HG02938 (cell line): Measurements from ENCODE around the gene EIF5.
A peak's percentile ranks its signal among the peaks of the same experiment; 100 is the strongest.

Source experiments
- ATAC-seq: cut with Tn5 transposase; IDR thresholded peaks from one replicate; pipeline ENCODE4 v1.9.1; 2021; ENCODE audit warnings: mild to moderate bottlenecking, moderate library complexity; ENCODE audit not compliant: unreplicated experiment

The EIF5 gene

DNA sequence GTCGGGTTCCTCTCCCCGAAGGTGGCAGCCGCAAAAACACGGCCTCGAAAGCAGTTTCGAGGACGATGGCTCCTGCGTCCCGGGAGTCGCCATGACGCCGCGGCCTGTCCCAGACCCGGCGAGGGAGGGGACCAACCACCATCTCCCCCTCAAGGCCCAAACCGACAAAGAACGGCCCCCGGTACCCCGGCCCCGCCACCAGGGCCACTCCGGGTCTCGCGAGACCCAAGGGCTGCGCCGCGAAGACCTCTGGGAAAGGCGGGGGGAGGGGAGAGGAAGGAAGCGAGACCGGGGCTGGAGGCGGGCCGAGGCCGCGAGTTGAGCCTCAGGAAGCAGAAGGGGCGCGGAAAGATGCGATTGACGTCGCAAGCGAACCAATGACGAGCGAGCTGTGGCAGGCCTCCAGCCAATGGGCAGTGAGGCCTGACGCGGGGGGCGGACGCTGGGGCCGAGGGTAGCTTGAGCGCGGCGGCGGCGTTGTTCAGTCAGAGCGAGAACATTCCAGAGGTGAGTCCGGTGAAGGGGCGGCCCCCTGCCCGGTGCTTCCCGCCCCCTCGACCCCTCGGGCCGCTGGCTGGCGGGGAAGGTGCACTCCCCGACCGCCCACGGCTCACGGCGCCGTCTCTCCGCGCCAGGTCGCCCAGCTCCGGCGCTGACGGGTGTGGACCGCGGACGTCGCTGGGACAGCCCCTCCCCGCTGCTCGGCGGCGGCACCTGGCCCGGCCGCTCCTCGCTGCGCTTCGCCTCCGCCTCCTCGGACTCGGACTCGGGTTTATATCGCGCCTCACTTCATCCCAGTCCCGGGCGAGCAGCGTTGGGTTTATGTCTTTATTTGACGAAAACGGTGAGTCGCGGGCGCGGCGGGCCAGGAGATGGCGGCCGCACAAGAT, at the start of gene EIF5:
EIF5 (plus strand) TSS at position 484 of the 890 bp plus-strand sequence. CDS start 1,624 bp downstream, outside the sequence.
- peak; percentile 90 for ATAC-seq

DNA sequence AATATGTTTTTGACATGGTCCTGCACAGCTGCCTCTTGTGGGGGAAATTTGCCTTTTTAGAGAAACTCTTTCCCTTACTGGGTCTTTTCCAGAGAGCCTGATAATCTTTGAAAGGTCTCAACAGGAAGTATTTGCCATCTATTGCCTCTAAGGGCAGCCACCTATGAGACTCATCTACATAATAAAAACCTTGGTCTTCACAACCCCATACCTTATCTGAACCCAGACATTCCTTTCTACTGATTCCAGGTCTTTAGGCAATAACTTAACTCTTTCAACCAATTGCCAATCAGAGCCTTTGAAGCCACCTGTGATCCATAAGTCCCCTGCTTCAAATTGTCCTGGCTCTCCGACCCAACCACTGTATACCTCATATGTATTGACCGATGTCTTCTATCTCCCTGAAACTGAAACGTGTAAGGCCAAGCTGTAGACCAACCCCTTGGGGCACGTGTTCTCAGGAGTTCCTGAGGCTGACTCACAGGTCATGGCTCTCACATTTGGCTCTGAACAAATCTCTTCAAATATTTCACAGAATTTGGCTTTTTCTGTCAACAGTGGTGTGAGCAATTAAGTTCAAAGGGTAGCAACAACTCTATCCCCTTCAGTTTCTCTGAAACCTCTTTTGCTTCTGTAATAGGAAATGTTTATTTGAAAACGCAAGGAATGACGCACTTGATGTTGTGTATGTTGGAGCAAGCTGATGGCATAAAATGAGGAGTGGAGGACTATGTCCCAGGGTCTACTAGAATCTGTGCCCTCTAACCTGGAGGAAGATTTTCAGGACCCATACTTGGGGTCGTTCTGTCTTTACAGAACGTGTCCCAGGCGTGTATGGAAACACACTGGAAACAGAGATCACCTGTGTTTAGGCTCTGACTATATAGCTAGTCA, 49.2 kb upstream of the EIF5 start:
- no peak for ATAC-seq

DNA sequence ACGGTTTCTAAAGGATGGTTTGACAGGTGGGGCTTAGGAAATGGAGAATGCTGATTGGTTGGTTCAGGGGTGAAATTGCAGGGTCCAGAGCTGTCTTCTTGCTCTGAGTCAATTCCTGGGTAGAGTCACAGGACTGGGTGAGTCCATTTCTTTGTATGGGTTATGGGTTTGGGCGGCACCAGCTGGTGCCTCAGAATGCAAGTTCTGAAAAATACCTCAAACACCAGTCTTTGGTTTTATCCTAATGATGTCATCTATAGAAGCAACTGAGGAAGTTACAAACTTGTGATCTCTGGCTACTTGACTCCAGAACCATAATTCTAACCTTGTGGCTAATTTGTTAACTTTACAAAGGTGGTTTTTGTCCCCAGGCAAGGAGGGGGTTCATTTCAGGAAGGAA, 47.6 kb upstream of the EIF5 start:
- no peak for ATAC-seq

DNA sequence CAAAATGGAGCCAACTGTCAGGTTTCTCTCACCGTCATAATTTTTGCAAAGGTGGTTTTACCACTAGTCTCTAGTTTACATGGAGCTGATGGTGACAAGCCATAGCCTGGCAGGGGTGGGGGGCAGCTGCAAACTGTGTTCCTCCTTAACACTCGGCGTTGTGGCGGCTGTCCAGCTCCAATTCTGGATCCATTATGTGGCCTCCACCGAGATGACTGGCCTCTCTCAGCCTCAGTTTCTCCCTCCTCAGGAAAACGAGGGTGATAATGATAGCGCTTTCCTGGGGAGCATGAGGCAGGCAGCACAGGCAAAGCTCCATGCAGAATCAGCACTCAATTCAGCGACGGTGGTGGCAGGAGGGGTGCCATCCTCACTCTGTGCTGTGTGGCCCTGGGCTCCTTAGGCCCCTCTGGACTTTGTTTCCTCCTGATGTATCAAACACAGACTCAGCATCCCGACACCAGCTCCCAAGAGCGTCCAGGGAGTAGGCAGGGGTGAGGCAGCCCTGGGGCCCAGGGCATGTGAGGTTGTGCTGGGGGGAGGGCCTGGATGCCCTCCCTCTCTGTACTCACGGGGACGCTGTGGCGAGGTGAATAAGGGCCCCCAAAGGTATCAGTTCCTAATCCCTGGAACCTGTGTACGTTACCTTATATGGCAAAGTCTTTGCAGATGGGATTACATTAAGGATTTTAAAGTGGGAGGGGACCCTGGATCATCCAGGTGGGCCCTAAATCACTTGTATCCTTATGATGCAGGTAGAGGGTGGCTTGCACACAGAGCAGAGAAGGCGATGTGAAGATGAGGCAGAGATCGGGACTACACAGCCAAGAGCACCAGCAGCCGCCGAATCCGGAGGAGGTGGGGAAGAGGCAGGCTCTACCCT, 46.8 kb upstream of the EIF5 start:
- no peak for ATAC-seq

DNA sequence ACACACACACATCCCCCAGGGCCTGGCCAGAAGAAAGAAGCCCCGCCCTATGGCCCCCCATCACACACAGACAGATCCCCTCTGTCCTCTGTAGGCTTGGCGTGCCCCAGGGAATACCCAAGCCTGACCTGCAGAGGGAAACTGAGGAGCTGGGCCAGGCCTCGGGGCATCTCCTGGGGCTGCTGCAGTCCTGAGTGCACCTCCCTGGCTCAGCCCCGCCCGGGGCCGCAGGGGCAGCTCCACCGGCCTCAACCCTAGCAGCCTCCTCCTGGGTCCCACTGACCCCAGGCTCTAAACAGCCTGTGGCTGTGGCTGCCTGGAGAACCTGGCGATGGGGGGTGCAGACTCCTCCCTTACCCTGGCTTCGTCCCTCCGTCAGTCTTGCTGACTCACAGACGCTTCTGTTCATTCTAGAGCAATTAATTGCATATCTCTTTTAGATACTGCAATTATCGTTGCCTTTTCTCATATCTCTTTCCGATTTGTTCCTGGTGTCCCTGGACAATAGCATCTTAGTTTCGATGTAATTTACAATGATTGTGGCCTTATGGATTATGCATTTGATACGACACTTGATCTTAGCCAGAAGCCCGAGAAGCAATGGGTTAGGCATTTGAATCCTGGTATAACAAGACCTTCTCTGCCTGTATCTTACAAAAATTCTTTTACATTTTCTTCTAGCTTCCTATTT, 45.8 kb upstream of the EIF5 start:
- ATAC-seq = no peak

DNA sequence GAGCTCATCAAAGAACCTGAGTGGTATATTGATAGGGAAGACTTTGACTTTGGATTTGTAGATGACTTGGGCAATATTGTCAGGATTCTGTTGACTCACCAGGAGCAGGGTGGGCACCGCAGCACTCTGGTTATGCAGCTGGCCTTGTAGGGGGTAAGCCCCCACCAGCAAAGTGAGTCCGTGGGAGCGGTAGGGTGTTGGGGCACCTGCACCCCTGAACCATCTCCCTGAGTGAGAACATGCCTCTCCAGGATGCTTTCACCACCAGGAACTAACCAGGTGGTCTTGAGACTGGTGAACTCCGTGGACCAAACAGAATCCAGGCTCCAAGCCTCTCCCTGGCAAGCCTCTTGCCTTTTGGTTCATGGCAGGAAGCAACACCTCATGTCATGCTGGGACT, 44.0 kb upstream of the EIF5 start:
- no peak for ATAC-seq

DNA sequence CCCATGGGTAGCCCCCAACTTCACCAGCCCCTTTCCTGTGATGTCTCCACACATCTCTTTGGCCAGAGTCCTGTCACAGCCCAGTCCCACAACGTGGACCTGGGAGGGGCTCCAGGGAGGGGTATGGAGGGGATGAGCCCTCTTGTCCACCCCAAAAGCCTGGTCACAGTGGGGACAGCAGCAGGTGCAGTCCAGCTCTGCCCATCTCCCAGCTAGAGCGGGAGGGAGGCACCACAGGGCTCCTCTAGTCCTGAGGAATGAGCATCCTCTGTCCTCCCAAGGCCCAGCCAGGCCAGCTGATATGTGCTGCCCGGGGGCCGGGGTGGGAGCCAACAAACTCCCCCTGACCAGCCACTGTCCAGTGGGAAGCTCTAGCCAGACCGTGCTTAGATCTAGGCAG, 43.5 kb upstream of the EIF5 start:
- no peak for ATAC-seq

DNA sequence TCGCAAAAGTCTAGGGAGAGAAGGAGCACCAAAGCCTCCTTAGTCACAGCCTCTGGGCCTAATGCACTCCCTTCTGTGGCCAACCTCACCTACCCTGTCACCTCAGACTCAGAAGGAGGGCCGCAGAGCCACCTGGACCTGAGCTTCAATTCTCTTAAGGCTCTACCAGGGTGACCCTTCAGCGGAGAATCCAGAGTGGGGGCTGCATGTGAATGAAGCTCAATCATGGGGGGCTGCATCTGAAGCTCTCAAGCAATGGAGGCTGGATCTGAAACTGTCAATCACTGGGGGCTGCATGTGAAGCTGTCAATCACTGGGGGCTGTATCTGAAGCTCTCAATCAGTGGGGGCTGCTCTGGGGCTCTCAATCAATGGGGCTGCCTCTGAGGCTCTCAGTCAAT, 43.1 kb upstream of the EIF5 start:
- no peak for ATAC-seq

DNA sequence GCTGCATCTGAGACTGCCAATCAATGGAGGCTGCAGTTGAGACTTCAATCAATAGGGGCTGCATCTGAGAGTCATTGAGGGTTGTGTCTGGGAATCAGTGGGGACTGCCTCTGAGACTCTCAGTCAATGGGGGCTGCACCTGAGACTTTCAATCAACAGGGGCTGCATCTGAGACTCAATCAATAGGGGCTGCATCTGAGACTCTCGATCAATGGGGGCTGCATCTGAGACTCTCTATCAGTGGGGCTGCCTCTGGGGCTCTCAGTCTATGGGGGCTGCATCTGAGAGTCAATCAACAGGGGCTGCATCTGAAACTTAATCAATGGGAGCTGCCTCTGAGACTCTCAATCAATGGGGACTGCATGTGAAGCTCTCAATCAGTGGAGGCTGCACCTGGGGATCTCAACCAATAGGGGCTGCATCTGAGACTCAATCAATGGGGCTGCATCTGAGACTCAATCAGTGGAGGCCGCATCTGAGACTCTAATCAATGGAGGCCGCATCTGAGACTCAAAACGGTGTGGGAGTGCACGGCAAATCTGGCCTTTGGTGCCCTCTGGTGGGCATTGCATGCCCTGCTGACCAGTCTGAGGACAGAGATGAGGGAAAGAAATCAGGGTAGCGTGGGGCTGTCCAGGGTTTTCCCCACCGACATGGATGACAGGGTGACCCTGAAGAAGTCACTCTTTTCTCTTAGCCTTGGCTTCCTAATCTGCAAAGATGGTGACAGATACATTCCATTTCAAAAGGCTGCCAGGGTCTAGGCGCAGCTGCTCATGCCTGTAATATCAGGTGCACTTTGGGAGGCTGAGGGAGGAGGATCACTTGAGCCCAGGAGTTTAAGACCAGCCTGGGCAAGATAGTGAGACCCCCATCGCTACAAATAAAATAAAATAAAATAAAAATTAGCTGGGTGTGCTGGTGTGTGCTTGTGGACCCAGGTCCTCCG, 41.3 kb upstream of the EIF5 start:
- peak; percentile 59 for ATAC-seq

DNA sequence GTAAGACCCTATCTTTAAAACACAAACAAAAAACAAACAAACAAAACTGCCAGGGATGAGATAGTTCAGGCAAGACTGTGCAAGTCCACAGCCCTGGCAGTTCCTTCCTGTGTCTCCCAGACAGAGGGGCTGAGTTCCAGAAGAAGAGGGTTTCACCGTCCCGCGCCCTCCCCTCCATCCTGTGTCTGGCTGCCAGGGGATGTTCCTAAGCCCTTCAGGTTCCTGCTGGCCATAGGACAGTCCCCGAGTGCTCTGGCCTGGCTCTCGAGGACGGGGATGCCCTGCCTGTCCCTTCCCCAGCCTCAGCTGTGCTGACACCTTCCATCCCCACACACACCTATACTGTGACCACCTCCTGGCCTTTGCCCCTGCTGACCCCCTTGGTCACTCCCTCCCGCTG, 40.6 kb upstream of the EIF5 start:
- no peak for ATAC-seq

DNA sequence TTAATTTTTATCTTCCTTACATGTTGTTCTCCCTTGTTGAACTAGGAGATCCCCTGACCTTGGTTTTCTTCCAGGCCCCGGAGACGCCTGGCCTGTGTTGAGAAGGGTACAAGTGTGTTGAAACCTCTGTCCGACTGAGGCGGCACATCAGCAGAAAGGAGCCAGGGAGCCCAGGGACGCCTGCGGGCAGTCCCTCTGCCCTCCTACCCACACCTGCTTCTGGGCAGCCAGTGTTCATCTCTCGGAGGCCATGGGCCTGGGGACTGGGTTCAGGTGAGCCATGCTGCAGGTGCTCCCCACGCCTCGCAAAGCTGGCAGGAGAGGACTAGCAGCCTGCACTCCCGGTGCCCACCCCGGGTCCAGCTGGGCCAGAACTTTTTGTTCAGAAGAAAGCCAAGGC, 39.9 kb upstream of the EIF5 start:
- ATAC-seq = no peak

DNA sequence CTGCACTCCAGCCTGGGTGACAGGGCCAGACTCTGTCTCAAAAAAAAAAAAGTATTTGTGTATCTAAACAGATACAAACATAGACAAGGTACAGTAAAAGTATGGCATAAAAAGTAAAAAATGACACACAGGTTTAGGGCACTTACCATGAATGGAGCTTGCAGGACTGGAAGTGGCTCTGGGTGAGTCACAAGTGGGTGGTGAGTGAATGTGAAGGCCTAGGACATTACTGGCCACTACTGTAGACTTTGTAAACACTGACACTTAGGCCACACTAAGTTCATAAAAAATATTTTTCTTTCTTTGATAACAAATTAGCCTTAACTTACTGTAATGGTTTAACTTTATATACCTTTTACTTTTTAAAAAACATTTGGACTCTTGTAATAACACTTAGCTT, 38.0 kb upstream of the EIF5 start:
- ATAC-seq = no peak

DNA sequence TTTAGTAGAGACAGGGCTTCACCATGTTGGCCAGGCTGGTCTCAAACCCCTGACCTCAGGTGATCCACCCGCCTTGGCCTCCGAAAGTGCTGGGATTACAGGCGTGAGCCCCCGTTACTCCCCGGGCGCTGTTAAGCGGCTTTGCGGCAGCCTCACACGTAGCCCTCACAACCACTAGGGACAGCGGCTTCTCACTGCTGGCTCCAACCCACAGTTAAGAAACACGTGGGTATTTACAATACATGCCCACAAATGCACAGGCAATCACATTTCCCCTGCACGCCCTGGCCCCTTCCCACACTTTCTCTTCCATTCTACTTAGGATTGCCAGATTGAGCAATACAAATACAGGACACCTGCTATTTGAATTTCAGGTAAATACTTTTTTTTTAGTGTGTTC, 37.0 kb upstream of the EIF5 start:
- ATAC-seq = no peak

DNA sequence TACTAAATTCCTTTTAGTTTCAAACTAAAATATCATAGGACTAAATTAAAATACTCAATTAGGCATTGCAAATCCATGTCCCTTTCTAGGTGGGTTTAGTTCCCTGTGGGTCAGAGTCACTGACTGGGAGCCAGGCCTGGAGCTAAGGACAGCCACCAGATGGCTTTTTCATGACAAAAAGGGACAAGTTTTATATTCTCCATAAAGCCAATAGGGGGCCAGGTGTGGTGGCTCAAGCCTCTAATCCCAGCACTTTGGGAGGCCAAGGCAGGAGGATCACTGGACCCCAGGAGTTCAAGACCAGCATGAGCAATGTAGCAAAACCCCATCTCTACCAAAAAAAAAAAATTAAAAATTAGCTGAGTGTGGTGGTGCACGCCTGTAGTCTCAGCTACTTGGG, 35.4 kb upstream of the EIF5 start:
- no peak for ATAC-seq

DNA sequence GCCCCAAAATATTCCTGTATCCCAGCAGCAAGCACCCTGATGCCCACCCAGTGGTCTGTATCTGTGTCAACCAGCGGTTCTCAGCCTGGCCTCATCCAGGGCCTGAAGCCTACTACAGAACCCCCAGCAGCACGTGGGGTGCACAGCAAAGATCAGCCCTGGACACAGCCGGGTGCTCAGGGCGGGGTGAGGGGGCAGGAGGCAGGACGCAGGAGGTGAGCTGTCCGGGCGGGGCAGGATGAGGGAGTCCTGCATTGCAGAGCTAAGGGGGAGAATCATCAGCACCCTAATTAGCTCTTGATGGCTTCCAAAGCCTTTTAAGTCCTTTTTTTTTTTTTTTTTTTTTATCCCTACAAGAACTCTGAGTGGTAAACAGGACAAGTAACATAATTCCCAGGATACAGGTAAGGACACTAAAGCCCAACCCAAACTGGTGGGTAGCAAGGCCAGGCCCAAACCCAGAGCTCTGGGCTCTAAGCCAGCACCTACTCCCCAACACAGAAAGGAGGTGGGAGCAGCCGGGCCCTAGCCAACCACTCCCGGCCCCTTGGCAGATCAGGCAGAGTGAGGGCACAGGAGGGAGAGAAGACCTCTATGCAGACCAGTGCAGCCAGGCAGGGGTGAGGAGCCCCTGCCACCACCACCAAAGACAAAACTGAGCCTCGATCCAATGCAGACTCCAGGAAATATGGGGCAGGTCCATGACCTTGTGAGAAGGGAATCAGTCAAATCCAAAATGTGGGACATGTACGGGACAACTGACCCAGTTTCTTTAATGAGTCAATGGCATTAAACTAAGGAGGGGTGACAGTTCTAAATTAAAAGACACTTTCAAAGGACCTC, 32.3 kb upstream of the EIF5 start:
- ATAC-seq = no peak

DNA sequence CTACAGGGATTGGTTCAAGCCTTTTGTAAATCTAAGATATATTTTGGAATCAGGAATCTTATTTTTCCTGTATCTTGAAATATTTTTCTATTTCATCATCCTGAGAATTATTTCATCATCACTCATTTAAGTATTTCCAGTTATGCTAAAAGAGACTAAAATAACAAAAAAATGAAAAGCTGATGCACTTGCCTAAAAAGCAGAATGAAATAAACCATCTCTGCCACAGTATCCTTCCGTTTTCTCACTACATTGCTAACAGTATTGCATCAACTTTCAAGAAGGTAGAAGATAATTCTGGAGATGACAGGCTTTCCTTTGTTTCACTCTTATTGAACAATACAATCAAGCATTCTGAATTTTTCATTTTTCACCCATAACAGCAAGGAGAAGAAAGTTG, 31.1 kb upstream of the EIF5 start:
- ATAC-seq = no peak

DNA sequence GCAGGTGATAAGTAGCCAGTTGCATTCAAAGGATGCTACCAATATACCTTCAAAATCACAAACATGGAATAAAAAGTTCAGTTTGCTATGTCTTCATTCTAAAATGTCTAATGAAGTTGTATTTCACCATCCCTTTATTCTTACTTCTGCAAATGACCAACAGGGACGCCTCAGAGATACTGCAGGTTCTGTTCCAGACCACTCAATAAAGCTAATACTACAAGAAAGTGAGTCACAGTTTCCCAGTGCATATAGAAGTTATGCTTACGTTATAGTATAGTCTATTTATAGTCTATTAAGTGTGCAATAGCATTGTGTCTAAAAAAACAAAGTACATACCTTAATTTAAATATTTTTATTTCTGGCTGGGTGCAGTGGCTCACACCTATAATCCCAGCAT, 29.3 kb upstream of the EIF5 start:
- ATAC-seq = no peak
